Stimulated activated CD4-positive, alpha-beta T cell treated with anti-CD3 and anti-CD28 coated beads, TNF-alpha, amount 100 ng/mL, for 48 hours (primary cell): ENCODE data around the gene CDH4.

Source experiments
- DNase-seq, 3 donors: peaks; one replicate each; pipeline ENCODE4 v3.0.0-alpha.2; 2020; ENCODE audit warnings: low read depth in 3 of 3

Gene CDH4

DNA sequence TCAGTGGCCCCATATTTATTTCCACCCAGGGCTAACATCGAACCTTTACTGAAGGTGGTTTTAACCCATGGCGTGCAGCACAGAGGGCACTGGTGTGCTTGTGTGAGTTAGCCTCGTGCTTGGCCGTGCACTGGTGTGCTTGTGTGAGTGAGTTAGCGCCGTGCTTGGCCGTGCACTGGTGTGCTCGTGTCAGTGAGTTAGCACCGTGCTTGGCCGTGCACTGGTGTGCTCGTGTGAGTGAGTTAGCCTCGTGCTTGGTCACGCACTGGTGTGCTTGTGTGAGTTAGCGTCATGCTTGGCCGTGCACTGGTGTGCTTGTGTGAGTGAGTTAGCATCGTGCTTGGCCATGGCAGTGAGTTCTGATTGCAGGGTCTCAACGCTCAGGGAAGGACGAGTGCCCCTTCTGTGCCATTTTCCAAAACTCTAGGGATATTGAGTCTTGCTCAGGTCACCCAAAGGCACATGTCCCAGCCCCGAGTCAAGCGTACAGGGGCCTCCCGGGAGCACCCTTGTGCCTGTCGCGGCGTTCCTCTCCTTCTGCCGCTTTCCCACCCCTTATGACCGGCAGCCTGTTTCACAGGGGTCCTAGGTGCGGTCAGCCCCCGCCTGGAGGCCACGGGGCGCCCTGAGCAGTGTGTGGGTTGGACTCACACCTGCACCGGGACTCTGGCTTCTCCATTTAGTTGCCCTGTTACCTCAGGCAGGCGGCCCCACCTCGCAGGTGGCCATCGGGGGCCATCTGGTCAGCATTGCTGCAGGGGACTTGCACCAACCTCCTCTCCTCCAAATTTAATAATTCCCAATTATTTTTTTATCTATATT is 399.1 kb downstream of the CDH4 start:
- DNase-seq, result no peak

DNA sequence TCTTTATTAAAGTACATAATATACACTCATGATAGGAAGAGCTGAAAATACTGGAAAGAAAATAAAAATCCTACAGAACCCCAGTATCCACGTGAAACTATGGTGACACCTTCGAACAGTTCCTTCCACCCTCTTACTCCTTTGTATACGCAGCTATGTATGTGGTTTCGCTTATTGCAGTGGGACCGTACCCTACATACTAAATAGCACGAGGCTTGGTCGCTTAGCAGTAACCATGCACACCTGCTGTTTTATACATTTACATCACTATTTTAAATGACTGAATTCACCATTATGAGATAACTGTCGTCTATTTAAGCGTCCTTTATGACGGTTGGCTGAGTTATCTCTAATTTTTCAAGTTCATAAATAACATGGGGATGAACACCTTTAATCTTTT is 400.1 kb downstream of the CDH4 start:
- no peak for DNase-seq

- no peak for DNase-seq
These were observed 402.7 kb downstream of the CDH4 start for GRCh38 chr20:61654726-61655125.

- no peak for DNase-seq
These were observed 403.5 kb downstream of the CDH4 start for GRCh38 chr20:61655591-61655990.

DNA sequence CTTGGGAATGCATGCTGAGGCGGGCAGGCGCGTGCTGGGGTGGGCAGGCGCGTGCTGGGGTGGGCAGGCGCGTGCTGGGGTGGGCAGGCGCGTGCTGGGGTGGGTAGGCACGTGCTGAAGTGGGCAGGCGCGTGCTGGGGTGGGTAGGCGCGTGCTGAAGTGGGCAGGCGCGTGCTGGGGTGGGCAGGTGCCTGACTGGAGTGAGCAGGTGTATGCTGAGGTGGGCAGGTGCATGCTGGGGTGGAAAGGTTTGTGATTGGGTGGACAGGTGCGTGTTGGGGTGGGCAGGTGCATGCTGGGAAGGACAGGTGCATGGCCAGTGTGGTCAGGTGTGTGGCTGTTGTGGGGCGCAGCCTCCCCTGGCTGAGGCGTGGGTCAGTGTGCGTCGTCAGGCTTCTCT is 404.1 kb downstream of the CDH4 start:
- DNase-seq, result no peak

GRCh38 chr20:61657721-61658377 is 405.8 kb downstream of the CDH4 start:
- DNase-seq, result no peak

DNA sequence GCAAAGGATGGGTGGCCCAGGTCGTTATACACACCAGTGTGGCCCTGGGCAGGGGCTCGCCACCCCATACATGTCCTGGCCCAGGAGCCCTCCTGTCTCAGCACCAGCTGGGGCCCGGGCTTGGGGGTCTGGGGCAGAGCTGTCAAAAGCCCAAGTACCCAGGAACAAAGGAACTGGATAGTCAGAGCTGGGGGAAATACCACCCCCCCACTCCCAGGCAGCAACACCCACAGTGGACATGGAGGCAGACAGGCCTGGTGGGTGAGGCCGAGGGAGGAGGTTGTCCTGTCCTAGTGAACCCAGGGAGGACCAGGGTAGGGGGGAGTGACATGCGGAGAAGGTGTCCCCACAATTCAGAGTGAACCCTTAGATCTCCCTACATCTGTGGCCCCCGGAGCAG is 406.5 kb downstream of the CDH4 start:
- DNase-seq, result no peak

DNA sequence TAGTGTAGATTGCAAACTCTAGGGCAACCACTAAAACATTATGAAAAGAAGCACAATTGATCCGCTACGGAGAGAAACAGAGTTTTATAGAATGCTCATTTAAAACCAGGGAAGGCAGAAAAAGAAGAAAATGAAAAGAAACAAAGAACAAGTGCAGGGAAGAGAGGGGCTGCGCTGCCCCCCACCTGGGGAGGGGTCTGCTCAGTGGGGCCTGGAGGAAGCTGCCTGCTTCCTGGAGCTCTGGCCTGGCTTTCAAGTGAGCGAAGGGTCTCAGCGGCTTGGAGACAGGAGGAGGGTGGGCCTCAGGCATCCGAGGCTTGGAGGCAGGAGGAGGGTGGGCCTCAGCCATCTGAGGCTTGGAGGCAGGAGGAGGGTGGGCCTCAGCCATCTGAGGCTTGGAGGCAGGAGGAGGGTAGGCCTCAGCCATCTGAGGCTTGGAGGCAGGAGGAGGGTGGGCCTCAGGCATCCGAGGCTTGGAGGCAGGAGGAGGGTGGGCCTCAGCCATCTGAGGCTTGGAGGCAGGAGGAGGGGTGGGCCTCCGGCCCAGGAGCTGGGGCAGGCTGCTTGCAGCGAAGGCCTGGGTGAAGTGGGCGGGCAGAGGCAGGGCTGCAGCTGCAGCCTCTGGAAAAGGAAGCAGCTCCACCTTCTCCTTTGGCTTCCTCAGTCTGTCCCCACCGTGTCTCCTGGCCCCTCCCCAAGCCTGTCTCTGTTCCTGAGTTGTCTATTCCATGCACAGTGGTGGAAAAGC is 407.4 kb downstream of the CDH4 start:
- no peak for DNase-seq

- DNase-seq, result no peak
These were observed 407.9 kb downstream of the CDH4 start for GRCh38 chr20:61659994-61660346.

DNA sequence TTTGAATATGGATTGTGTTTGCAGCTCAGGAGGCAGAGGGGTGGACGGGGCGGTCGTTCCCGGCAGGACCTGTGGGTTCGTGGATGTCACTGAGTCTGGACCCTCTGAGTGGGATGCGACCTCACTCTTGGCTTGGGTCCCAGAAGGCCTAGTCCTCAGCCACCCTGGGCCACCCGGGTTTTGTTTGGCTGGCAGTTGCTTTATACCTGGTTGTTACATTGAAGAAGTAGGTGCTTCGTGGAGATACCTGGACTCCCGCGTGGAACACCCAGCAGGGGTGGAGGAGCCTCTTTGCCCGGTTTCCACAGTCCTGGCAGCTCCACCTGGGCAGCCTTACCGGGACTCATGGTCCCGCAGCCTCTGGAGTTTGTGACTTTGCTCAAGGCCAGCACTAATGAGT is 408.5 kb downstream of the CDH4 start:
- DNase-seq, result no peak

DNA sequence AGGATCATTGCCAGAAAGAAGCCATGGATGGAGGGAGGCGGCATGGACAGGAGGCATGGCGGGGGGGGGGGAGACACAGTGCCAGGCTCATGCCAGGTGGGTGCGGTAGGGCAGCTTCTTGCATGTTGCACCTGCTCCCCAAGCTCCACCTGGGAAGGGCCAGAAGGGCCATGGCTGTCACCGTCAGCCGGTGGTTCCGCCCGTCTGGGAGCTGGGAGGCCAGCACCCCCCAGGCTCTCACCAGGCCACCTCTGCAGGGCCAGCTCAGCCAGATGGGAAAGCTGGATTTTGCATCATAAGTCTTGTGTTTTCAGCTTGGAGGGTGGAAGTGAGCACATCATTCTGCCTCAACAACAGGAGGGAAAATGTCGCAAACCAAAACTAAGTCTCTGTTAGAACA is 409.0 kb downstream of the CDH4 start:
- no peak for DNase-seq

DNA sequence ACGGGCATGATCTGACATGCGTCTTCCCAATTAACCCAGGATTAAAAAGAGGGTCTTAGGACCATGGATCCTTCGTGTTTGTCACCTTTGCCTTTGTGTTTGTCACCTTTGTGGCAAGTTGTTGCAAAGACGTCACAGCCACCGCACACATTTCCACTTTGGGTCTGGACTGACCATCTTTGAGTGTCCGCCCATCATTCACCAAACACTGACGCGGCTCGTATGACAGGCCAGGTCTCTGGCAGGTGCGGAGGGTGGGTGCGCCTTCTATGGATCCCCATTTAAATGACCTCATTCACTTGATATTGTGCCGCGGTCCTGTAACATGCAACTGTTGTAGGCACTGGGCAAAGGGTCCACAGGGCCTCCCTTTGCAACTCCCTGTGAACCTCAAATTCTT is 409.5 kb downstream of the CDH4 start:
- DNase-seq, result no peak

- DNase-seq, result no peak
These were observed 410.3 kb downstream of the CDH4 start for GRCh38 chr20:61662226-61662967.

GRCh38 chr20:61662968-61663331 is 410.9 kb downstream of the CDH4 start:
- no peak for DNase-seq

DNA sequence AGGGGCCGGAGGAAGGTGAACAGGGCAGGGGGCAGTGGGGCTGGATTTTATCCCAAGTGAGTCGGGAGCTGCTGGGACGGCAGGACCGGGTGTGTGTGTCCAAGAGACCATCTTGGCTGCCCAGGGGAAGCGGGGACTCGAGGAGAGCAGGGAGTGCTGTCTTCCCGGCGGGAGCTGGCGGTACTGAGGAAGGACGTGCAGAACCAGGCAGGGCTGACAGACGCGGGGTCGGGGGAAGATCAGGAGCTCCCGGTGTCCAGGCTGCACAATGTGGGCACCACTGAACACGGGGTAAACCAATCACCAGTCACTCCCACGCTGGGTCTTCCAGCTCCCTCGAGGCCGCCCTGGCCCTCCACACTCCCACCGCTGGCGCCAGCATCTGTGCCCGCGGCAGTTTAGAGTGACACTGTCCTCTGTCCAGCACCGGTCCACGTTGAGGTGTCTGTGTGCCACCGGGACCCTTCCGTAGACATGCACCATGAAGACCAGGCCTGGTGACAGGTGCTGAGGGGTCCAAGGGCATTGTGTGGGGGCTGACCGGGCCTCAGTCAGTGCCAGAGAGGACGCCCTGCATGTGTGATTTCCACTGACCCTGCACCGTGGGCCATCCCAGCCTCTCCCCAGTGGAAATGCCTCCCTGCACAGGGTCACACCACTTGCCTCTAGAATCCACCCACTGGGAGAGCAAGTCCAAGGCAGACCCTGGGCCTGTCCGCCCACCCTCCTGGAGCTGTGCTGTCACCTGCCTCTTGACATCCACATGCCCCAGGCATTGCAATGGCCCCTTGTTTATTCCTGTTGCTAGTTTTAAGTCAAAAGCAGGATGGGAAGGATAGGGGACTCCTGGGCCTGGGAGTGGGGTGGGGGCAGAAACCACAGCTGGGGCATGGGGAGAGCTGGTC is 411.7 kb downstream of the CDH4 start:
- no peak for DNase-seq

DNA sequence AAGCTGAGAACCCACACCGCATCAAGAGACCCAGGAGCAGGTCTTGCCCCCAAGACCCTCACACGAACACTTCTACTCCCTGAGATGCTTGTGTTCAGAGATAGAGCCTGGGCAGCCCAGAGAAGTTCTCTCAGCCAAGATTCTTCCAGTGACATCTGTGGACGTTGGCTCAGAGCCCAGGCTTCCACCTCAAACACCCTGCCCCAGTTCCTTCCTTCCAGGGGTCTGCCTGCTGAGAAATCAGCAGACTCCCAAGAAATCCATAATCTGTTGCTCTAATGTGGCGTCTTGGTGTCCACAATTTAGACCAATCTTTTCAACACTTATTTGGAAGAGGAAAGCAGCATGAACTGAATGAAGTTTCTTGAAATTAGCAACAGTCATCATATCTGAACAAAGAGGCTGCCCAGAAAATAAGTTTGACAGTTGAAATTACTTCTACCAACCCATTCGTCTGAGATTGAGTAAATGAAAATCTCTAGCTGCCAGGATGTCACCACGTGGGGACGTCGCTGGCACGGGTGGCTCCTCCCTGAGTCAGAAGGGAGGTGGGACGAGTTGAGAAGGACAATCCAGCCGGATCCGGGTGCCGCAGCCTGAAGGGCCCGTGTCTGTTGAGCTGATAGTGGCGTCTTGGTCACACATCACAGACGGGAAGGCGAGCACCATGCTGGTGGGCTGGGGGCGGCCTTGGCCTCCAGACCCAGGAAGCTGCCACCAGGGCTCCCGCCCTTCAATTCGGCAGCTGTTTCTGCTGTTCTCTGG is 412.7 kb downstream of the CDH4 start:
- no peak for DNase-seq

DNA sequence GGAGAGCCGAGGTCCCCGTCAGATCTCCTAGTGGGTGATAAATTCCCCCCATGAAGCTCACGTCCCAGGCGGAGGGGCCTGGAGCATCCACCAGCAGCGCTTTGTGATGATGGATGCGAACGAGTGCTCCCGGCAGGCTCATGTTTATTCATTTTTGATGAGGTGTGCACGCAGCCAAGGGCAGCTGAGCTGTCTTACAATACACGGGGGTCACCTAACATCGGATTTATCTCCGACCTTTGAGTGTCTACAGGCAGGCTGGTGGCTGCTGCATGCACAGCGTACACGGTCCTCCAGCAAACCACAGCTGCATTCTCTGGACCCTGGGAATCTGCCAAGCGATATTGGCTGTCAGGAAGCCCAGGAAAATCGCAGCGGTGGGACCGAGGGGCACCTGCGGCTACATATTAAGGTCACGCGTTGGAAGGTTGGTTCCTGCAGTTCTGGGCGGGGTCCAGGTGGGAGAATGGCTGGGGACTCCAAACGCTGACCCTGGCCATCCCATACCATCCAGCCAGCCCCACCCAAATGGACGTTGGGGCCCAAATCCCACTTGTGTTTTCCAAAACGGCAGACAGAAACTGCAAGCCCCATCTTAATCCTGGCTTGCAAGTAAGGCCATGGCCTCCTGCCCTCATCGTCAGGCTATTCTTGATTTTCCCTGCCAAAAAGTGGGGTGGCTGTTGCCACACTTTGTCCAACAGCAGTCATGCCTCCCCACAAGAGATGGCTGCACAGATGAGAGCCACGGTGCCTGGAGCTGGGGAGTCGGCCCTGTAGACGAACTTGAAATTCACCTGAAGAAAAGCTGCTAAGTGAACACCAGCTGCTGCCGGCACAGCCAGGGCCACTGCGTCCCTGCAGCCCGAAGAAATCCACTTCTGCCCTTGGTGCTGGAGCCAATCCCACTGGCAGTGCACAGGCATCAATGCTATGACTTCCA is 413.7 kb downstream of the CDH4 start:
- no peak for DNase-seq

DNA sequence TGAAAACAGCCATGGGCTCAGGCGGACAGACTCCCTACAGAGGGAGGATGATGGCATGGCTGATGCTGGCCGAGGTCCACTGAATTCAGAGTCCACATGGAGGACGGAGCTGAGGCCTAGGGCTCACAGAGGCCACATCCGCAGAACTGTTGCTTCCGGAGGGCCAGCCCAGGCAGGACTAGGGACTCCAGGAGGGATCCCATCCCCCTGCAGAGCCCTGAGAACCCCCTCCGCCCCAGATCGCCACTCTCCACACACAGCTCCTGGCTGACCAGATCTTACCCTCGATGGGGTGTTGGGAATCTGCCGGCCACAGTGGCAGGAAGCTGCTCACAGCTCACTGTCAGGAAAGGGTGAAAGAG is 414.4 kb downstream of the CDH4 start:
- no peak for DNase-seq

DNA sequence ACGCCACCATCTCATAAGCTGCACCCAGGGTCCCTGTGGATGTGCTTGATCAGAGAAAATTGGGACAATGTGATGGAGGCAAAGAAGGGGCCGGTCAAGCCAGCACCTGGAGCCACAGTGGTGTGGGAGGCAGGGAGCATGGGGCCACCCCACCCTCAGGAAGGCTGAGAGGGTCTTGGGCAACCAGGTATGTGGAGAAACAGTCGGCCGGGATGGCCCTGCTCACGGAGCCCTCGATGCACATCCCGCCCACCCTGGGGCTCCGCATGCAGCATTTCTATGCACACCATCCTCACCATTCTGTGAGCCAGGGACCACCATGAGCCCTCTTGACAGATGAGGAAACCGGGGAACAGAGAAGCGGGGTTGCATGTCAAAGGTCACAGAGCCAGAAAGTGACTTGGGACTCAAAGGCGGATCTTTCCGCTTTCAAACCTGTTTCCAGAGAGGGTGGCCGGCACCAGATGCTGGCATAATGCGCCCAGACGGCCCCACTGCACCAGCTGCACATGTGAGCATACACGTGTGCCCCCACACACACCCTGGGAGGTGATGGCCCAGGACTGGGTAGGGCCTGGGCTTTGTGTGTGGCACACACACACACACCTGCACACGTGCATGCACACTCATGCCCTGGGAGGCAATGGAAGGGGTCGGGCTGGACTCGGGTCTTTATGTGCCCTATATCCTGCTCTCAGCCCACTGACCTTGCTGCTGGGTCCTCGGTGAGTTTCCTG is 415.2 kb downstream of the CDH4 start:
- no peak for DNase-seq
